D721Med (cell line): ENCODE data around the gene SKIDA1.

Experiments
- DNase-seq: peaks from one replicate; pipeline ENCODE4 v3.0.0; 2011; ENCODE audit warnings: low spot score; ENCODE audit not compliant: insufficient read length
- FAIRE-seq: peaks from 2 replicates; lab custom pipeline; 2011; peaks lifted over from hg19 to GRCh38; lab: Jason Lieb, UNC
- TF ChIP-seq, protein P1 (sequence below): IDR thresholded peaks from 2 replicates; pipeline ENCODE4 v1.5.1; 2012; ENCODE audit warnings: mild to moderate bottlenecking, control low read depth; ENCODE audit not compliant: insufficient read depth; ENCODE audit errors: missing control alignments

Gene SKIDA1

GRCh38 chr10:21464134-21464533, 61.3 kb downstream of the SKIDA1 start:
- TF ChIP-seq, protein P1, sequence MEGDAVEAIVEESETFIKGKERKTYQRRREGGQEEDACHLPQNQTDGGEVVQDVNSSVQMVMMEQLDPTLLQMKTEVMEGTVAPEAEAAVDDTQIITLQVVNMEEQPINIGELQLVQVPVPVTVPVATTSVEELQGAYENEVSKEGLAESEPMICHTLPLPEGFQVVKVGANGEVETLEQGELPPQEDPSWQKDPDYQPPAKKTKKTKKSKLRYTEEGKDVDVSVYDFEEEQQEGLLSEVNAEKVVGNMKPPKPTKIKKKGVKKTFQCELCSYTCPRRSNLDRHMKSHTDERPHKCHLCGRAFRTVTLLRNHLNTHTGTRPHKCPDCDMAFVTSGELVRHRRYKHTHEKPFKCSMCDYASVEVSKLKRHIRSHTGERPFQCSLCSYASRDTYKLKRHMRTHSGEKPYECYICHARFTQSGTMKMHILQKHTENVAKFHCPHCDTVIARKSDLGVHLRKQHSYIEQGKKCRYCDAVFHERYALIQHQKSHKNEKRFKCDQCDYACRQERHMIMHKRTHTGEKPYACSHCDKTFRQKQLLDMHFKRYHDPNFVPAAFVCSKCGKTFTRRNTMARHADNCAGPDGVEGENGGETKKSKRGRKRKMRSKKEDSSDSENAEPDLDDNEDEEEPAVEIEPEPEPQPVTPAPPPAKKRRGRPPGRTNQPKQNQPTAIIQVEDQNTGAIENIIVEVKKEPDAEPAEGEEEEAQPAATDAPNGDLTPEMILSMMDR: no peak
- no peak for FAIRE-seq

More at GRCh38 chr10:21464134-21464533, 61.3 kb downstream of the SKIDA1 start:
- no peak for DNase-seq
